IPS DF 4.7 (cell line): ENCODE results near the gene PAQR3.

ENCODE experiments used
- DNase-seq: peaks from one replicate; pipeline ENCODE4 v3.0.0-alpha.2; 2013; ENCODE audit warnings: low spot score; ENCODE audit errors: extremely low read depth

The PAQR3 gene

DNA sequence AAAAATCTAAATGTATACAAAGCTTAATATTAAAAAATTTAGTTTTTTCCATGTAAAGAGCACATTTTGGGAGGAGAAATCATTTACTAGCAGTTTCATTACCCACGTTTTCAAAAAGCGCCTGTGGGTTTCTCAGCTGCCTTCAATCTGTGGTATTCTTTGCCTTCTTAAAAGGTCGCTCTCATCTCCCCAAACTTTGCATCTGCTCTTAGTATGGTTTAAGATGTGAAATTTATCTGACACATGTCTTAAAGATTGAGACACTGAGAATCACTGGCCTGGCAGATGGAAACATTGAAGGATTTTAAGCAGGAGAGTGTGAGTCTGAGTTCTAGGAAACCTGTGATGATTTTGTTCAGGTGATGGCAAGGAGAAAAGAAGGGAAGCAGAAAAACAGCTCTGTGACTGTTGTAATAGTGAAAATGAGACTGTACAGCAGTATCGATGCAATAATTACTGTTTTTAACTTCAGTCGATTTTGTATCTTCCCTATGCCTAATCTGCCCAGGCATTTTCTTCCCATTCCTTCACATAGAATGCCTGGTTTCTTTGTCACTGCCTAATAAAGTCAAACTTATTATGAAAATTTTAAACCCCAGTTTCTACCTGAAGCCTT, 75.9 kb downstream of the PAQR3 start:
- no peak for DNase-seq

DNA sequence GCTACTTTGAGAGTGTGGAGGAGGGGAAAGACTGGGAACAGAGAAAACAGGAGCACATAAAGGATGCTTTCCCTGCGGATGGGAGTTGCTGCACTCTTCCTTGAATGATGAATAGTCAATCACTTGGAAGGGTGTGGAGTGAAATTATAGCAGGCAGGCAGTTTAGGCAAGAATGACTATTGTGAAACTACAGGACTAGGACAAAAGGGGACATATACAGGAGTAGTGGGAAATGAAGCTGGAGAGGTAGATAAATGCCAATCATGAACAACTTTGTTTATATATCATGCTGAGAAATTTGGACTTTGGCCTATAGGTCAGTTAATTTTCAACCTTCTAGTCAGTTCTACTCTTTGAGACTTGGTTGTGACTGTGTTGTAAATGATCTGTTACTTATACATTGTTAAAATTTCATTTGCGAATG, 76.9 kb downstream of the PAQR3 start:
- DNase-seq = no peak
